ENCODE data around the gene DAAM1.

Gene DAAM1

GRCh38 chr14:59293935-59294661 lies 105.6 kb downstream of the DAAM1 start:
- DNase-seq = no peak

DNA sequence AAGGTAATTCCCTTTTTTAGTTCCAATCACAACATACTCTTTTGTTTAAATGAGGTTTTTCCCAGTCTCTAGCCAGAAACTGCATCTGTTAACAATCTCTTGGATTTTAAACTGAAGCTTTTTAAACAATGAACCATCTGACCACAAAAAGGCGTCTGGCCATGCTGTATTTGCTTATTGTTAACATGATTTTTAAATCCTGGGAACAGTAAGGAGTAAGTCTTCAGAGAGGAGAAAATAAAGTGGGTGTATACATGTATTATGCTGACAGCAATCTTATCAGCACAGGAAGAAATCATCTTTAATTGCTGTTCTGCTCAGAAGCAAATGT lies 106.2 kb downstream of the DAAM1 start:
- no peak for DNase-seq

GRCh38 chr14:59295951-59296350 lies 107.5 kb downstream of the DAAM1 start:
- no peak for DNase-seq

- no peak for DNase-seq
Observed at GRCh38 chr14:59296508-59296907, 108.0 kb downstream of the DAAM1 start.

DNA sequence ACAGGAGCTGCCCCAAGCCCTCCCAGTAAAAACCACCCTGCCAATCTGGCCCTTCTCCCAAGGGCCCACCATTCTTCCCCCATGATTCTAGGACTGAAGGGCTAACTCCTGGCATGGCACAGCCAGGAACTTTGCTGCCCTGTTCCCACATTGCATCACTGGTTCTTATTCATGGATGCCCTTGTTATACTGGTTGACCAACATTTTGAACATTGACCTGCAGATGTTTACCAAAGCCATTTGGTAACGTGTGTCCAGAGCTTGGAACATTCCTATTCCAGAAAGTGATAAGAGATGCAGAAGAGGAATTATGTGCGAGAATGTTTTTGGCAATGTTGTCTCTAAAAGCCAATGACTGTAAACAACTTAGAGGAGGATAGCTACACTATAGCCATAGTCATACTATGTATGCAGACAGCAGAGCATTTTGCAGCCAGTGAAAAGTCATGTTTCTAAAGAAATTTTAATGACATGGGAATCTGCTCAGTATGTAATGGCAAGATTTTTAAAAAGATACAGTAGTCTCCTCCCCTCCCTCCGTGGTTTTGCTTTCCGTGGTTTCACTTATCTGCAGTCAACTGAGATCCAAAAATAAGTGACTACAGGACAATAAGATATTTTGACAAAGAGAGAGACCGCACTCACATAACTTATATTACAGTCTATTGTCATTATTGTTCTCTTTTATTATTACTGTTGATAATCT lies 108.8 kb downstream of the DAAM1 start:
- no peak for DNase-seq

DNA sequence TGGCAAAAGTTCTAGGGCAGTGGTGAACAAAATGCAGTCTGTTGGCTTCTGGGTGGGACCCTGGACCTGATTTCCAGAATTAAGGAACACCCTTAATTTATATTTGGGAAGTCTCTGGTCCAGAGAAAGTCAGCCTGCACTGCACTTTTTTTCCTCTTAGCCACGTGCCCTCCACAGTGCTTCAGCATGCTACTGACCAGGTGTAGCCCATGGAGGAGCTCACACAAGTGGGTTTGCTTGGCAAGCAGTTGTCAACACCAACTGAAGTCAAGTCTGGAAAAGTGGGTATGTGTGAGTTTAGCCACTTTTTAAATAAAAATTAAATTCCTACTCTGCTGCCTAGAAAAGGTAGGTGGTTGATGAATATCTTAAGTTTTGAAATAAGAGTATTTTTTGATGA lies 111.3 kb downstream of the DAAM1 start:
- no peak for DNase-seq

GRCh38 chr14:59301354-59301753 lies 112.9 kb downstream of the DAAM1 start:
- peak in 1 of 2 experiments; percentile 4 for DNase-seq

DNA sequence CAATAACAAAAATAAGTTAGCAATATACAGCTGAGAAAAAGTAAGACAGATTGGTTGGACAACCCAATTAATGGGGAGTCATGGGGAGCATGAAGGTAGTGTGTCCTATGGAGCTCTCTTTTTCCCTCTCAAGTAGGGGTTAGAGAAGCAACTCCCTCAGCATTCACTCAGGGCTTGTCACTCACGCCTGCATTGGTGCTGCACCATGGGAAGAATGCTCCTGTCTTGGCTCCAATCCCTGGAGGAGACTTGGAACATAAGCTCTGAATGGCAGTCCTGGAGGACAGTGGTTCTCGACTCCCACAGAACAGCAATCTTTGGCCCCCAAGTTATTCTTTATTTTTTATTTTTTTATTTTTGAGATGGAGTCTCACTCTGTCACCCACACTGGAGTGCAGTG lies 113.8 kb downstream of the DAAM1 start:
- DNase-seq = no peak

GRCh38 chr14:59303216-59303615 lies 114.7 kb downstream of the DAAM1 start:
- no peak for DNase-seq

- DNase-seq = no peak
Observed at GRCh38 chr14:59305231-59305630, 116.8 kb downstream of the DAAM1 start.

GRCh38 chr14:59305836-59306555 lies 117.5 kb downstream of the DAAM1 start:
- DNase-seq = no peak

GRCh38 chr14:59306775-59307174 lies 118.3 kb downstream of the DAAM1 start:
- DNase-seq = no peak

DNA sequence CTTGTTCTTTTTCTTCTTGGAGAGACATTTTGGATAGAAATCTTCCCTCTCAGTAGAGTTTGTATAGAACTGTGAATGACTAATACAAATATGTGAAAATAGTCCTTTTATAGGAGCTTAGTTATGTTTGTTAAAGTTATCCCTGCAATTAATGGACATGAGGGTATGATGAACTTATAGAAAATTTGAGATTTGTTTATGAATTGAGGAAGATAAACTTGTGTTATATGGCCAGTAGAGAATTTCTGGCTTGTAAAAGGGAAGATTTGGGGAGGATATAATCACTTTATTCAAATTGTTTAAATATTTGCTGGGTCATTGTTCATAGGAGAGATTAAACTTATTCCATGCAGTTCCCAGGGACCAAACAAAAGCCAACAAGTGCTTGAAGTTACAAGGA lies 119.6 kb downstream of the DAAM1 start:
- no peak for DNase-seq

- DNase-seq = no peak
Observed at GRCh38 chr14:59308673-59309072, 120.2 kb downstream of the DAAM1 start.

- no peak for DNase-seq
Observed at GRCh38 chr14:59309291-59309900, 120.9 kb downstream of the DAAM1 start.

DNA sequence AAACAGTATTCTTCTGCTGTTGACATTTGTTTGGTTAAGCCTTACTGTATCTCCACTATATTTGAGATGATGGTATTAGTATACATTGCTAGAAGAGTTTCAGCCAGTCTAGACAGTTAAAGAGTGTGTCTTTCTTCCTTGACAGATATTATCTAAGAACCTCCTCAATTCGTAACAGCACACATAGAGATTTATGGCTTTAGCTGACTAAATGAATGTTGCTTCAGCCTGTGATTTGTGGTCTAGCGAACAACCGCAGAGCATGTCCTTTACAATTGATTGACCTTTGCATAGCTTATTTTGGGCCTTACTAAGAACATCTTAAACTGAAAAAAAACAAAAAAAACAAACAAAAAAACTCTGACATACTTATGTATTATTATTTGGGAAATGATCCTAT lies 122.2 kb downstream of the DAAM1 start:
- no peak for DNase-seq

GRCh38 chr14:59311723-59312122 lies 123.3 kb downstream of the DAAM1 start:
- no peak for DNase-seq

DNA sequence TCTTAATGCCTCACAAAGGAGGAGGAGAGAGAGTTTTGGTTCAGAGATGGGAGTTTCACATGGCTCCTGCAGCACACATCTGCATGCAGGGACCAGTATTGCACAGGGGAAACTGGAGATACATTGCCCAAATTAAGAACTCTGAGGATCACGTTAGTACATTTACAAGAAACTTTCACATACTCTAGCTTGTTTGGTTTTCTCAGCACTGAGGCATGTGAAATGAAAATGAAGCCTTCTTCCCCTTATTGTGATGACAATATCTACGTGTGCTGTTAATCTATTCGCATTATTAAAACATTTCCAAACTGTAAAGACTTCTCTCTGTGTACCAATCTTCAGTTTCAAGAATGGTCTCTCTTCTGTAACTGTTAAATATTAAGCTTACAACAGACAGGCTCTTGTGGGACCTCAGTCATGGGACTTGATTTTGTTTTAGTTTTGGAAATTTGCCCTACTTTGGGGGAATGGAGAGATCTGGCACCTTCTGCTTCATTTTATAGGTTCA lies 124.7 kb downstream of the DAAM1 start:
- DNase-seq = no peak

DNA sequence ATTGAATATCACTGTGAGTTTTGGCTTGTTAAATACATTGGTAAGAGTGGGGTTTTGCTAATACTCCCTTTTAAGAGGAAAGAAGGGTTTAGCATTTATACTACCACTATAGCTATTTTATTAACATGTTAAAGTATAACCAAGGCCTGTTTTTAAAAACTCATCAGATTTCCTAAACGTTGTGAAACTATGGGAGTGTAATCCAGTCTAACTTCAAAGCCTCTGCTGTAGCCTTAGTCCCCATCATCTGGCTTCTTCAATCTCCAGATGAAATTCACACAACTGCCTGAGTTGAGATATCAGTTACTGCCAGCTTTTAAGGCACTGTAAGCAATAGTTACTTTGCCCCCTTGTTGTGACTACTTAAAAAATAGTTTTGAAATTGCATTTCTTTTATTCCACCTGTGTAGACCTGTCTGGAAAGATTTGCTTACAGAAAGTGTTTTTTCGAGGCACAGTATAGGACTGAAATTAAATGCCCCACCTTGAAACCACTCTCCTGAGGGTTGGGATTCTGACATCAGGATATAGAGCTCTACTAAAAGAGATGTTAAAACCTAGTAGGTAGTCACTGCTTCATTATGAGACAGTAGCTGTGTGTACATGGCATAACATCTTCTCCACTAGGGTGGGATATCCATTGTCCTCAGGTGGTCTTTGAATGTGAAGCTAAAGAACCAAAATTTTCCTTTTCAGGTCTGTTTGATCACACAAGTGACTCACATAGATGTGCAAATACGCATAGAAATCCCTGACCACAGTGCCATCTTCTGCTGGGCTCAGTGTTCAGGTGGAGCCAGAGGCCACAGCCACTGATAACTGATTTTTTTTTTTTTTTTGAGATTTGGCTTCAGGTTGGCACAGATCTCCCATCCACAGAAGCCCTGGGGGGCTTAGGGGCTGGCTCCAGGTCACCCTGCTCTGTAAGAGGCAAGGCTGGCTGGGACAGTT lies 125.5 kb downstream of the DAAM1 start:
- no peak for DNase-seq

DNA sequence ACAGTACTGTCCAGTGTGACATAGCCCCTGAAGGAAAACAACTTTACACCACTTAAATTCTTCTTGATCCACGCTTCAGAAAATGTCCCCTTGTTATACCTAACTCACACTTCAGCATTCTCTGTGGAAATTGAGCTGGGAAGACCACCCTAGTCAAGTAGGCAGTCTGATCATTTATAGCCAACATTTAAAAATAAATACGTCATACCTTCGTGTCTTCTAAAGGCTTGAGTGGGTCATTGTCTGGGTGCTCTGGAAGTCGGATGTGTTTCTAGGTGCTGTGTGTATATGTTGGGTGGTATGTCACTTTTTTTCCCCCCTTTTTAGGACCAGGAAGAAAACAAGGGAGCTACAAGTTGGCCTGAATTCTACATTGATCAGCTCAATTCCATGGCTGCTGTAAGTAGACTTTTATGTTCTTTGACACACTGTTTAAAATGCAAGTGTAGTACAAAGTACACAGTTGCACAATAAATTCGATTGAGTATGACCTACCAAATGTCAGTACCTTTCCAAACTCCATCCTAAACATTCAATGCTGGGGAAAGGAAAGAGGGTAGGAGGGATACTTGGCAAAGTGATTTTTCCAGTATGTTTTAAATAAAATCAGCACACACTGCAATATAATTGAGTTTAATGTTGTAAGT lies 126.6 kb downstream of the DAAM1 start:
- no peak for DNase-seq

DNA sequence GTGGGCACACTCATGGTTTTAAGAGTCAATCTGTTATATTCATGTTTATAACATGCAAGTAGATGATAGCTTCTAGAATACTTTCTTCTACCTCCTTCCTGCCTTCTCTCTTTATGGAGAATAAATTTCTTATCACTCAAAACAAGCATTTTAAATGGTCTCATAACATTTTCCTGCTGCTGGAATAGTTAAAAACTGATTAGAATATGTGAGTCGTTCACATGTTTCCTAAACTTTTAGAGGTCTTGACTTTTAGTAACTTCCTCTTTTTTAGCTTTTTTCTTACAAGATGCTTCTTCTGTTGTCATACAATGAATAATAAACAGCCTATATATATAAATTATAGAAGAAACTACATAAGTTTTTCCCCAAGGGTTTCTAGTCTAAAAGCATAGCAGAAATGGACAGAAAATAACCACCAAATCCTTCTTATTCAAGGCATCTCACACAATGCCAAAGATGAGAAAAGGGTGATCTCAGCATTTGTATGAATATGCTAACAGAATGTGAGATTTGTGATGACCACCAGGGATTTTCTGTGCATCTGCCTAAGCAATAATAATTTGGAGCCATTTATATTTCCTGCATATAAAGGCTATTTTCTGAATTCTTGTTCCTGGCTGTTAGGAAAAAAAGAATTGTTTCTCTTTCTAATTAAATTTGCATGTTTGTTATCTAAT lies 127.8 kb downstream of the DAAM1 start:
- DNase-seq = no peak
